Stimulated activated CD4-positive, alpha-beta T cell treated with anti-CD3 and anti-CD28 coated beads, Interleukin-2, amount 100 ng/mL, for 4 hours (primary cell): ENCODE results near the gene NRIP1.
"Not testable (repeated sequence)": the region's sequence is repeated elsewhere in the genome, so short reads cannot be mapped to it uniquely, and the experiment has no call there.

ENCODE experiments used
- DNase-seq: peaks from one replicate; pipeline ENCODE4 v3.0.0-alpha.2; 2020; ENCODE audit warnings: low read depth

NRIP1 gene

GRCh38 chr21:14975136-14975919 is 89.5 kb downstream of the NRIP1 start:
- DNase-seq, result no peak

GRCh38 chr21:14972678-14973077 is 92.1 kb downstream of the NRIP1 start:
- DNase-seq, result no peak

GRCh38 chr21:14968821-14969220 is 96.0 kb downstream of the NRIP1 start:
- DNase-seq, result no peak

- no peak for DNase-seq
Observed at GRCh38 chr21:14968029-14968428, 96.8 kb downstream of the NRIP1 start.

- DNase-seq, result no peak
Observed at GRCh38 chr21:14964621-14965020, 100.2 kb downstream of the NRIP1 start.

- no peak for DNase-seq
Observed at GRCh38 chr21:14962217-14962616, 102.6 kb downstream of the NRIP1 start.

- DNase-seq, result no peak
Observed at GRCh38 chr21:14961502-14961901, 103.3 kb downstream of the NRIP1 start.

- DNase-seq, result no peak
Observed at GRCh38 chr21:14959343-14959742, 105.5 kb downstream of the NRIP1 start.

GRCh38 chr21:14957836-14958235 is 107.0 kb downstream of the NRIP1 start:
- DNase-seq, result no peak

- DNase-seq, result no peak
Observed at GRCh38 chr21:14956807-14957206, 108.0 kb downstream of the NRIP1 start.

GRCh38 chr21:14955936-14956520 is 108.8 kb downstream of the NRIP1 start:
- DNase-seq, result no peak

- DNase-seq, result no peak
Observed at GRCh38 chr21:14952916-14953315, 111.9 kb downstream of the NRIP1 start.

- DNase-seq, result no peak
Observed at GRCh38 chr21:14949603-14950002, 115.2 kb downstream of the NRIP1 start.

- no peak for DNase-seq
Observed at GRCh38 chr21:14947613-14948160, 117.1 kb downstream of the NRIP1 start.

- no peak for DNase-seq
Observed at GRCh38 chr21:14945176-14945575, 119.6 kb downstream of the NRIP1 start.

- DNase-seq, result no peak
Observed at GRCh38 chr21:14943616-14944015, 121.2 kb downstream of the NRIP1 start.

- no peak for DNase-seq
Observed at GRCh38 chr21:14942801-14943490, 121.9 kb downstream of the NRIP1 start.

GRCh38 chr21:14927324-14927723 is 137.5 kb downstream of the NRIP1 start:
- not testable (repeated sequence) for DNase-seq

GRCh38 chr21:14926186-14926585 is 138.6 kb downstream of the NRIP1 start:
- no peak for DNase-seq

GRCh38 chr21:14923468-14923867 is 141.3 kb downstream of the NRIP1 start:
- no peak for DNase-seq

- DNase-seq, result no peak
Observed at GRCh38 chr21:14922980-14923379, 141.8 kb downstream of the NRIP1 start.

GRCh38 chr21:14918527-14918926 is 146.3 kb downstream of the NRIP1 start:
- DNase-seq, result no peak

- DNase-seq, result no peak
Observed at GRCh38 chr21:14917762-14918161, 147.0 kb downstream of the NRIP1 start.
